ENCODE measurements around the gene SERHL2.
"Not testable (repeated sequence)": the region's sequence is repeated elsewhere in the genome, so short reads cannot be mapped to it uniquely, and the experiment has no call there.

Gene SERHL2

DNA sequence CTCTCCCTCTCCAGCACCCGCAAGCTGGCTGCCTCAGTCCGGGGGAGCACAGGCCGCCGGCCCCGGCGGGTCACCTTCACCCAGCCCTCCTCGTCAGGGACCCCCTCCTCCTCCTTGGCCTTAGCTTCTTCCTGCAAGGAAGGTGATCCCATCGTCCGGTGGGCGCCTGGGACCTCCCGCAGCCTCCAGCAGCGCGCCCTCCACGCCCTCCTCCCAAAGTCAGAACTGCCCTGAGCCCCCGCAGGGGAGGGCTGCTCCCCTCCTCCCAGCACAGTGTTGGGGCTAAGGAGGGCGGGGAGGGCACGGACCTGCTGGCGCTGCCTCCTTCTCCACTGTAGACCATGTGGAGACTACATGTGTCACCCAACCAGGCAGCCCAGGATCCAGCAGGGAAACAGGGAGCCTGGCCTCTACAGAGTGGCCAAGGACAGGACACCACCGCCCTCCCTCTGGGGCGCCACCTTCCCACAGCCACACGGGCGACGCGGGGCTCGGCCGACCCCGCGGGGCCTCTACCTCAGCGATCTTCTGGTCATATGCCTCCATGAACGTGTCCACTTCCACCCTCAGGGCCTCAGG is 22.3 kb downstream of the SERHL2 start:
- not testable (repeated sequence) for DNase-seq

DNA sequence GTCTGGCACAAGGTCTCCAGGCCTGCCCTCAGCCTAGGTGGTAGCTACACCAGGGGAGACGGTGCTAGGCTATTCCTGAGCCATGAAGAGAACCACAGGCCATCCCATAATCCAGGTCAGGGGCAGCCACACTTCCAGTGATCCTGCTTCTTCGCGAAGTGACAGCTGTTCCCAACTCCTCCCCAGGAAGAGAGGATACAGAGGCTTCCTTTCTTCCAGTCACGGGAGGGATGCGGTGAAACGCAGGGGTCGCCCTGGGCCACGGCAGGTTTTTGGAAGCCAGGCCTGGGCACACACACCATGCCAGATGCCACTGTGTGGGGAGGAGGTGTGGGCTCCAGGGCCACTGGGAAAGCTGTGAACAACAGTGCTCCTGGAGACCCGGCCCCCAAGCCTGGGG is 23.4 kb downstream of the SERHL2 start:
- DNase-seq = not testable (repeated sequence)

DNA sequence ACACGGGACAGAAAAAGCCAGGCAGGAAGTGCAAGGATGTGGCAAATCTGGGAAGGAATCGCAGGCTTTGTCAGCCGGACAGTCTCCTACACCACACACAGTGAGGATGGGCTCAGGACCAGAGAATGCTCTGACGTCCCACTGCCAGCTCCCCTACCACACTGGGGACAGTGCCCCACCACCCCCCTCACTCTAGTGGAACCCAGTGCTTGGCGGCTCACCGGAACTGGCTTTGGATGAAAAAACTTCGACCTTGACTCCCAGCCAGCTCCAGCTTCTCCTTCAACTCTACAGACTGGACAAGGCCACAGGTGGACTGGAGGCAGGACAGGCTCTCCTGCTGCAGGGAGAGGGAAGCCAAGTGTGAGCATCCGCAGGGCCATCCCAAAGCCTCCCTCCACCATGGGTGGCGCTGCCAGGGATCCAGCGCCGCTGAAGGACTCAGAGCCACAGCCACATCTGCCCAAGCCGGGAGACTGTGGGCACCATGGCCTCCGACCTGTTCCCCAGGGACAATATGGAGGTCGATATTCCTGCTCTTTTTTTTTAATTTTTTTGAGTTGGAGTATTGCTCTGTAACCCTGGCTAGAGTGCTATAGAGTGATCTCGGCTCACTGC is 24.0 kb downstream of the SERHL2 start:
- no peak for DNase-seq

DNA sequence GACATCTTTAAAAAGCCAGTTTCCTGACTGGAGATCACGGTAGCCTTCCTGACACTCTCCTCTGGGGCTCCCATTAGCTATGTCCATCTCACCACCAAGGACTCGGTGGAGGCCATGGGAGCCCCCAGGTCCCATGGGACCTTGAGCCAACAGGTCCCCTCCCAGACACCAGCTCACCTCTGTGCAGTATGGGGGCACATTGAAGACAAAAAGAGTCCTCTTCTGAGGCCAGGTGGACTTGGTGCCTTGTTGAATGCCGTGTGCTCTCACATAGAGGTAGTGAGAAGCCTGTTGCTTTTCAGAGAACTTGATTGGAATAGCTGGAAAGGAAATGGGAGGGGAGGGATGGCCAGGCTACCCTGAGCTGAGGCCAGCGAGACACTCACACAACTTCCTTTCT is 26.3 kb downstream of the SERHL2 start:
- not testable (repeated sequence) for DNase-seq

DNA sequence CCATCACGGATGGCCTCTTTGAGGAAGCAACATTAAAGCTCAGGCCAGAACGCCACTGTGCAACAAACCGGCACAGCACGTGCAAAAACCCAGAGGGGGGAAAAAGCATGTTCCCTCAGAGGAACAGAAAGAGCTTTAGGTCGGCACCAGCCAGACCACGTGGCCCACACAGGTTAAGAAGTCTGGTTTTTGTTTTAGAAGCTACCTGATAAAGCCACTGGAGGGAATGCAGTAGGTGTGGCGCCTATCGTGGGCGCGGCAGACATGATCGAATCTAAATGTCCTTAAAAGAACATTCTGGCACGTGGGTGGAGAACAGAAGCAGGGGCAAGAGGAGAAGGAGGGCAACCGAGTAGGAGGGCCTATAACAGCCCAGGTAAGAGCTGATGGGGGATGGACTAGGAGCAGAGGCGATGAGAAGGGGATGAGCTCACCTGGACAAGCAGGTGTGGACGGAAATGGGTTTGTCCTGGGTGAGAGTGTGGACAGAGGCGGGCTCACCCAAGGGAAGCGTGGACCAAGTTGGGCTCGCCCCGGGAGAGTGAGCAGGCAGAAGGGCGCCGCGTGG is 27.5 kb downstream of the SERHL2 start:
- DNase-seq = not testable (repeated sequence)

DNA sequence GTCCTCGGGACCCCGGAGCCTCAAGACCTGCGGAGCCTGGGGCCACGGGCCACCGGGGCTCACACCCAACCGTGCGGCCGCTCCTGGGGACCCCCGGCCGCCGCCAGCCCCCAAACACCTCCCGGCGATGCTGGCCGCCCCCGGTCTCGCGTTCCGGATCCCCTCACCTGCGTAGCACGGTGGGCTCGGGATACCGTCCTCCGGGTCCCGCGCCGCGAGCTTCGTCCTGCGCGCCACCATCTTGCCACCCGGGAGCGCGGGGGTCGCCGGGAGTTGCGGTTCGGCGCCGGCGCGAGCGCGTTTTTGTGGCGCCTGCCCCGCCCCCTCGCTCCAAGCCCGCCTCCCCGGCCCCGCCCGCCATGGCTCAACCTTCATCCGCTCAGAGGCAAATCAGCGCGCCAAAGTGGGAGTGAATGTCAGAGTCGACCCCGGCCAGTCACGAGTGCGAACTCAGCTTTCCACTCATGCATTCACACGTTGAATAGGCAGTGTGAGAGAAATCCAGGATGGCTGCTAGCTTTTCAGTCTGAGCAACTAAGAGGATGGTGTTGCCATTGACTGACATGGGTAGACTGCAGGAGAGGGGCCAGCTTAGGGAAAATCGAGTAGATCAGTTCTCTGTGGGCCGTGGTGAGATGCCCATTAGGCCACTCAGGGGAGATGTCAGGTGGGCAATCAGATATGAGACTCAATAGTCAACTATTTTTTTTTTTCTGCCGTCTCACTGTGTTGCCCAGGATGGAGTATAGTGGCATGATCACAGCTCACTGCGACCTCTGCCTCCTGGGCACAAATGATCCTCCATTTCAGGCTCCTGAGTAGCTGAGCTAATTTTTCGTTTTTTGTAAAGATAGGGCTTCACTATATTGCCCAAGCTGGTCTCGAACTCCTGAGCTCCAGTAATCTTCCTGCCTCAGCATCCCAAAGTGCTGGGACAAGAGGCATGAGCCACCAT is 28.3 kb downstream of the SERHL2 start:
- no peak for DNase-seq

DNA sequence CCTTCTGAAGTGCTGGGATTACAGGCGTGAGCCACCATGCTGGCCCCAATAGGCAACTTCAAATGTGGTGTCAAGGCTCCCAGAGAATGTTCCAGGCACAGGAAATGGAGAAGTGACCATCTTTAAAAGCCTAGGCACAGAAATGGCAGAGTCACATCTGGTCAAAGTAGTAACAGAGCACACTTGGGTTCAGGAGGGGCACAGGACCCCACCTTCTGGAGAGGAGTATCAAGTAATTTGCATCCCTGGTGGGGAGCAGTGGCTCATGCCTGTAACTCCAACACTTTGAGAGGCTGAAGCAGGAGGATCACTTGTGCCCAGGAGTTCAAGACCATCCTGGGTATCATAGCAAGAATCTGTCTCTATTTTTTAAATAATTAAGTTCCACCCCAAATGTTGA is 29.2 kb downstream of the SERHL2 start:
- no peak for DNase-seq

DNA sequence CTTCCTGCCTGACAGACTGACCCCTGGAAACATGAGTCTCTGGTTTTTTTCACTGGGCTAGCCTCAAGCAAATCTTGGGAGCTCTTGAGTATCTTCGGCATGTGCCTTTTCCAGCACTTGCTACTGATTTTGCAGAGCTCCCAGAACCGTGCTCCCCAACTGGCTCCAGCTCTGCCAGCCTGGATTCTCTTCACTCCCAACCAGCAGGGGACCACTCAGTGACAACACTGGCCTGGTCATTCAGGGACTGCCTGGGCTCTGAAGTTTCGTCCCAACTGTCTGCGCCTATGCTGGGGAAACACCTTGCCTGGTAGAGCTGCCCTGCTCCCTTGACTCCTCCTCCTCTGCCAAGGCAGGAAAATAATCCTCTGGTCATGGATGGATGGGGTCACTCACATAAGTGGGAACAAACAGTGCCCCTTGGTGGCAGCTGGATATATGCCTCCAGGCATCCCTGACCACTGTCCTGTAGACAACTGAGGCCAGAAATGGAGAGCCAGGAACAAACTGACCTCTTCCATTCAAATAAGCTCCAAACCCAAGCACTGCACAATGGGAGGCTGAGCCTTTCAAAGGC is 30.7 kb downstream of the SERHL2 start:
- no peak for DNase-seq

DNA sequence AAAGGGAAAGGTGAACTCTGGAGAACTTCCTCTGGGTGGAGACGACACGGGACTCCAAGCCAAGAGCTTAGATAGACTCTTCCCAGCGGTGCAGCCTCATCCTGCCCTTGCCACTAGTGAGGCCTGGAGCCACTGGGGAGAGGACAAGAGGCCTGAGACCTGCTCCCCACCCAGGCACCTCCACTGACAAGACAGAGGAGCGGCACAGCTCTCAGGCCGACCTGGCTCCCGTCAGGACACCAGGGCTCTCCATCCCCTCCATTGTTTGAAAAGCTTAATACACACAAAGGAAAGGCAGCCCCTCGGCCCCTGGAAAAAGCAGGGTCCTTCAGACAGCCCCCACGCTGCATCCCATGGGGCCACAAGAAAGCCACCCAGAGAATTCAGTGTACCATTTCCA is 31.3 kb downstream of the SERHL2 start:
- no peak for DNase-seq

DNA sequence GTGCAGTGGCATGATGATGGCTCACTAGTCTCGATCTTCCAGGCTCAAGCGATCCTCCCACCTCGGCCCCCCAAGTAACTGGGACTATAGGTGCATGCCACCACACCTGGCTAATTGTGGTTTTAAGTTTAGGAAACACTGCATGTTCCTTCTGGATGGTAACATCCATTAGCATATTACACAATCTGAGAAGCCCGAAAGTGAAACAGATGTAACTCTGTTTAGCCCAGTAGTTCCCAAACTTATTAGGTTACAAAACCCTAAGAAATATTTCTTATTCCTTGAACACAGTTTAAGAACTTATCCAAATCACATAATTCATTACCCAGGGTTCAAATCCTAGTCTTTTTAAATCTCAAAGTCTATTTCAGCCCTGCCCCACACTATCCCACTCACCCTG is 32.6 kb downstream of the SERHL2 start:
- DNase-seq = no peak

DNA sequence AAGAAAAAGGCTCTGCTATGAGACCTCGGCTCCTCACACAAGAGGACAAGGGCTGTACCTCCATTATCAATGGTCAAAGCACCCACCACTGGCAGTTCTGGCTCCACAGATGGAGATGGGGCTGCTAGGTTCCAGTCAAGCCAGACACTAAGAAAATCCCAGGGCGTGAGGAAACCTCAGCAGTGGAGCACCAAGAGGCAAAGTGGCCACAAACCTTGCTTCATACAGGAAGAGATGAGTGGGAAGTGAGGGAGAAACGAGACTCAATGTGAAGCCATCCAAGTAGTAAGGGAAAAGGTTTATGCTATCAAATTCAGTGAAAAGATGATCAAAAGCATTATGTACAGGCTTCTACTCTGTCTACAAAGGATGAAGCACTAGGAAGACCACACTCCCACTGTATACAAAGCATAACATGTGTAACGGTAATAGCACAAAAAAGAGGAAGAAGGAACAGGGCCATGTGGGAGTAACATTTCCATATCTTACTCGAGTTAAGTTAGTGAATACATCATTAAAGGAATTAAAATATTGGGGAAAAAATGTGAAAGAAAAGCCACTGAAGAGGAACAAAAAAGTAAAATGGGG is 33.9 kb downstream of the SERHL2 start:
- DNase-seq = no peak

DNA sequence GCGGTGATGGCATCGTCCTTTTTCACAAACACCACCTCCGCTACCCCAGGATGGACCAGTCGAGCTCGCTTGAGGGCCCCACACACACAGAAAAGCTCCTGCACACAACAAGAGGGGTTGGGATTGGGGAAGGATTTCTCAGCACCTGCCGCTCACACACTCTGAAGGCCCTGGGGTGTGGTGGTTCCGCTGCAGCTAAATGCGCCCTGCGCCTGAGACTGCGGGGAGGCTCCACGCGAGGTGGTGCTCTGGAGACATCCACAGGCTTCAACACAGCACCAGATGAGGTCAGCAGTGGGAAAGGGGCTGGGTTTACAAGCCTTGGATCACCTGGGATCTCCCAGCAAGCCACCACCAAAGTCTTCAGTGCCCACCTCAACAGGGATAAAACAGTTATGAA is 38.2 kb downstream of the SERHL2 start:
- DNase-seq = no peak

DNA sequence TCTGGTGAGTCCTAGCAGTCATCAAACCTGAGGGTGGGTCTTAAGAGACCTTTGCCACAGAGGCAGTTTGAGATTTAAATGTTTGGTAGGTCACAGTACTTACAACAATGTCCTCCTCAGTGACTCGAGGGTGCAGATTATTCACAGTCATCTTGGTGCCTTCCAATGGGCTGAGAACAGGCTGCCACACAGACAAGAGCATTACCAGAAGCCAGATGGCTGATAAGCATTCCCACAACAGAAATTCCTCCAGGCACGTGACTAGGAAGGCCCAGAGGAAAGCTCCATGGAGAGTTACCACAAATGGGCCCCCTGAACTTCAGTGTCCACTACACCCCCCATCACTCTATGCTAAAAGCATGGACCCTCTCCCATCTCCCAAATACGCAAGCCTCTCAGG is 41.7 kb downstream of the SERHL2 start:
- DNase-seq = no peak

DNA sequence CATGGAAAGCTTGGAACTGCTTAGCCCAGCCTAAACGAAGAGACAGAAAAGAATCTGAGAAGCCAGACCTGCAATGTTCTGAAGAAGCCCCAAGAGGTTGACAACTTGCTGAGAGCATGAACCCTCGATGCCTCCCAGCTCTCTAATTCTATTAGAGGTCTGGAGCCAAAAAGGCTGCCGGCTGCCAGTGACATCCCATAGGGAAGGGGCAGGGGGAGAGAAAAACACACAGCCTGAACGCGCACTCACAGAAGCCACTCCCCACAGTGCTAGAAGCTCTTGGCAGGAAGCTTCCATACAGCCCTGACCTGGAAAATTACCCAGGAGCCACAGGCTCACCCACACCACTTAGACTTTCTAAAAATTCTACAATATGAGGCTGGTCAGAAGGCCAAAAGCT is 42.6 kb downstream of the SERHL2 start:
- no peak for DNase-seq

DNA sequence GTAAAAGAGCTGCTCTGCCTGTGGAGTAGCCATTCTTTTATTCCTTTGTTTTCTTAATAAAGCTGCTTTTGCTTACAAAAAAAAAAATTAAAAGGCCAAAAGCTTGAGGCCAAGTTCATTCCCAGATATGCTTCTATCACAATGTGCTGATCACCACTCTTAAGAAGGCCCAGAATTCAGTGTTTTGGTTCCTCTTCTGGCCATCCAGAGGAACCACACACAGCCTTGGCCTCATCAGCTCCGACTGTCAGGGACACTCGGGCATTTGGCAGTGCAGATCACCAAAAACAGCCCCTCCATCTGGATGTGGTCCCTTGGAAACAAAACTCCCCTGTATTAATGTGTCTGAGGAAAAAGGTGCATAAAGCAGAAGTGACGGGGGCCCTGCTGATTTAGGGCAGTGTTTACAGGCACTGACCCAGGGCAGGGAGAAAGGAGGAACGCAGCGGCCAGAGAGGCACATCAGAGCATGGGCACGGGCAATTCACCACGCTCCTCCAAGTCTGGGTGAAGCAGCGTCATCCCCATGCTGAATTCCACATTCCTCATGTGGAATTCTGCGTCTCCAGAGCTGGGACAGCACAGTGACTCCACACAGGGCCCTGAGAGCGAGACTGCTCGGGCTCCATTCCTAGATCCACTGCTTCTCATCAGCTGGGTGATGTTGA is 43.2 kb downstream of the SERHL2 start:
- DNase-seq = no peak

DNA sequence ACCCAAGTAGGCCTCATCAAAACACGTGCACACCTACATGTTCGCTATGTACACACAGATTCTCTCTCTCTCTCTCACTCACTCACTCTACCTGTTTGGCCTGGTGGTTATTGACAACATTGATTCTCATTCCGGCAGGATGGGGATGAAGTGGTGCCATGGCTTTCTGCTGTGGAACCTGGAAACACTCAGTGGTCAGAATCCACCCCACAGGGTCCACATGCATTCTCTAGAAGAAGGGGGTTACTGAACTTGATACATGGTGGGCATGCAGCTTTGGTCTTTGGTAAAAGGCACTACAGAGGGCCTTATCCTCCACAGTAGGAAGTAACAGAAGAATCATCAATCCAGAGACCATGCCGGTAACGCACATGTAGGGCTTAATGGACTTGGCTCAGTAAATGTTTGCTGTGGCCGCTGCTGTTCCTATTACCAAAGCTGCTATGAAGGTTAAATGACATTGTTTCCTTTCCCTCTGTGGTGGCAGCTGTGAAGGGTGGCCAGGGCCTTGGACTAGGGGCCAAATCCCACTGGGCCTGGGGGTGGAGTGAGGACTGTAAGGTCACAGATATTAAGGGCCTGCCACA is 48.2 kb downstream of the SERHL2 start:
- DNase-seq = no peak

DNA sequence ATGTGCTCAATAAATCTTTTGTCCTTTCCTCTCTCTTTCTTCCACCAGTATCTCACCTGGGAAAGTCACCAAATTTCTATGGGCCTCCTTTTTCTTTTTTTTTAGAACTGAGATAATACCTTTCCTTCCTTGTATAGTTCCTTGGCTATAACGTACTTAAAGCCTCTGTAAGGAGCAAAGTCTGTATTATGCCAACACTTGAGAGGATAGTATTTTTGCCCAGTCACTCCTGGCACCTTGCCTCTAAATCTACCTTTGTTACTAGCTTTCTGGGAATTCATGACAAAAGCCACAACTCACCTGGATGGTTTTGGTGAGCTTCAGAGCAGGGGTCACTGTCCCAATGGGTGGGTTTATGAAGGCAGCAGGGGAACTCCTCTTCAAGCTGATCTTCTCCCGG is 48.7 kb downstream of the SERHL2 start:
- DNase-seq = no peak

DNA sequence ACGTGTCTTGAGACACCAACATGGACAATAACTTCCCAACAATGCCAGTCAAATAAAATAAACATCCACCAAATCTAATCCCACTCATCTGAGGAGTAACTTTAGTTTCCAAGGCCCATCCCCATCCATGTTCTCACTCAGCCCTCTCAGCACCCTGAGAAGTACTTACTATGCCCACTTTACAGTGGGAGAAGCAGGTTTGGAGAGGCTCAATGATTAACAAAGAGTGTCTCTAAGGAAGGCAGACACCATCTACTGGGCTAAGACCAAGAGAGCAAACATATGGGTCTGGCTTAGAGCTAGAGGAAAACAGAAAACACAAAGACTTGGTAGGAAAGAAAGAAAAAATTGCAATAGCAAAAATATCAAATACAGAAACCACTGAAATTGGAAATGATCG is 49.7 kb downstream of the SERHL2 start:
- no peak for DNase-seq

DNA sequence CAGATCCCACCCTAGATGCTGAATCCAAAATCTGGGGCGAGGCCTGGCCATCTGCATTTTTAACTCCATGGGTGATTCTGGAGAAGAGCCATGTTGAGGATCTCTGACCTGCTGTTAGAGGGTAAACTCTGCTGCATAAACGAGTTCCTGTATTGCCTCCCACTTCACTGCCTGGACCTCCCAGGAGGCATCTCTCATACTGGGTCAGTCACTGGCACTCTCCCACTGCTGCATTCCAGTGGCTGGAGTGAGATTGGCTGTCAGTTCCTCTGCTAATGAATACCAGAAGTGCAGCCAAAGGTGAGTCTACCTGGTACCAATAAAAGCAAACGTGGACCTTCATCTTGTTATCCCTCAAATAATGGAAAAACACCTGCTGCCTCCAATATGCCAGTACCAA is 50.6 kb downstream of the SERHL2 start:
- no peak for DNase-seq

DNA sequence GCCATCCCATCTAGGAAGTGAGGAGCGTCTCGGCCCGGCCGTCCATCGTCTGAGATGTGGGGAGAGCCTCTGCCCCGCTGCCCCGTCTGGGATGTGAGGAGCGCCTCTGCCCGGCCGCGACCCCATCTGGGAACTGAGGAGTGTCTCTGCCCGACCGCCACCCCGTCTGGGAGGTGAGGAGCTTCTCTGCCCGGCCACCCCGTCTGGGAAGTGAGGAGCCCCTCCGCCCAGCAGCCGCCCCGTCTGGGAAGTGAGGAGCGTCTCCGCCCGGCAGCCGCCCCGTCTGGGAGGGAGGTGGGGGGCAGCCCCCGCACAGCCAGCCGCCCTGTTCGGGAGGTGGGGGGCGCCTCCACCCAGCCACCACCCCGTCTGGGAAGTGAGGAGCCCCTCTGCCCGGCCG is 53.9 kb downstream of the SERHL2 start:
- not testable (repeated sequence) for DNase-seq

DNA sequence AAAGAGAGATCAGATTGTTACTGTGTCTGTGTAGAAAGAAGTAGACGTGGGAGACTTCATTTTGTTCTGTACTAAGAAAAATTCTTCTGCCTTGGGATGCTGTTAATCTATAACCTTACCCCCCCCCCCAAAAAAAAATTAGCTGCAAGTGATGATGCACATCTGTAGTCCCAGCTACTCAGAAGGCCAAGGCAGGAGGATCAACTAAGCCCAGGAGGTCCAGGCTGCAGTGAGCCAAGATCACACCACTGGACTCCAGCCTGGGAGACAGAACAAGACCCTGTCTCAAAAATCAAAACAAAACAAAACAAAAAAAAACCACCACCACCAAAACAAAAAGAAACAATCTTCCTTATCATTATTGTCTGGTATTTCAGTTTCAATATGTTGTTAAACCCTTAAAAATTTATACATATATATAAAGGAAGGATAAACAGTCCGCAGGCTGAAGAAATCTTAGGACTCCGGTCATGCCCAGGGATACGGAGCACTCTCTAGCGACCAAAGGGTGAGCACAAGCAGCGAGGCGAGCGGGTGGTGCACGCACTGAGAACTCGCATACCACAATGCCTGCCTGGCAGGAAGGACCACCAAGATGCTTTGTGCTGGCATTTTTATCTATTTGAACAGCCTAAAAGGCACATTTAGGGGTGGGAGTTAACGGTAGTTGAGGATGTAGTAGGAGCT is 54.5 kb downstream of the SERHL2 start:
- no peak for DNase-seq

Data from NCI-H2081 treated with DMSO at 0.1 percent for 48 hours (cell line).